GM19463 (cell line): ENCODE results near the gene ZCCHC7.
"Not testable (repeated sequence)": the region's sequence is repeated elsewhere in the genome, so short reads cannot be mapped to it uniquely, and the experiment has no call there.

Experiments used
- ATAC-seq: cut with Tn5 transposase; IDR thresholded peaks from one replicate; pipeline ENCODE4 v1.9.1; 2021; ENCODE audit warnings: mild to moderate bottlenecking, moderate library complexity; ENCODE audit not compliant: unreplicated experiment

ZCCHC7 gene

DNA sequence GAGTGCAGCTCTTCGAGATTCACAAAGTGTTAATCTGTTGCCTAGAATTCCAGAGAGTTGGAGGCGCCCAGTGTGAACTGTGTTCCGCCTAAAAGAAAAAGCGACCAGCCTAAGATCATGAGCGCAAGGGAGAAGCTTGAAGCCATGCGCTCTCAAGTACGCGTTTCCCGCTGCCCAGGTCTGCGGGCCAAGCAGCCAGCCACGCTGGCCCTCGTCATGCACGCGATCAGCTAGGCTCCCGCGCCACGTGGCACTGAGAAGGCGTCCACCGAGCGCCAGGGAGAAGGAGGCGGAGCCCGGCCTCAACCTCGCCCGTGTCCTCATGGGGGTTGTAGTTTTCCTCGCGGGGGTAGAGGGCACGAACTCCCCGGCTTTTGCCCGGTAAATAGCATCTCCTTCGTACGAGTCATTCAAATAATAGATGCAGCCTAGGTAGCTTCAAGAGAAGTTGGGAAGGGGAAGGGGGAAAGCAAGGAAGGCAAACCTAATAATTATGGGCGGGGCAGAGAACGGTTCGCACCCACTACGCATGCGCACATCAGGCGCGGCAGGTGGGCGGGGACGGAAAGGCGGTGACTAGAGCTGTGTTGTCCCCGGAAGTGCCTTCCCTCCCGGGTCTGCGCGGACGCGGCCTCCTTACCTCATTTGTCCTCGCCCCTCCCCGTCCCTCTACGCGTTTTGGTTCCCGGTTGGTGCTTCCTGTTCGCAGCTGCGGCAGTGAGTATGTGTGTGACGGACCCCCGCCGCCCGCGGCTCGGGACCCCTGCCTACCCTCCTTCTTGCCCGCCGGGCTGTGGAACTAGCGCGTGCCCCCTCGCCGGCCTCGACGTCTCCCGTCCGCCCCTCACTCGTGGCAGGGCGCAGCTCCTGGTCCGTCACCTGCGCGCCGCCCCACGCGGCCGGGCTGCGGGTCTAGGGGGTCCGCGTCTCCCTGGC, at the start of gene ZCCHC7:
Gene ZCCHC7, plus strand, starts transcription at position 668 of the 936 bp plus-strand sequence.
- peak; percentile 96 for ATAC-seq

DNA sequence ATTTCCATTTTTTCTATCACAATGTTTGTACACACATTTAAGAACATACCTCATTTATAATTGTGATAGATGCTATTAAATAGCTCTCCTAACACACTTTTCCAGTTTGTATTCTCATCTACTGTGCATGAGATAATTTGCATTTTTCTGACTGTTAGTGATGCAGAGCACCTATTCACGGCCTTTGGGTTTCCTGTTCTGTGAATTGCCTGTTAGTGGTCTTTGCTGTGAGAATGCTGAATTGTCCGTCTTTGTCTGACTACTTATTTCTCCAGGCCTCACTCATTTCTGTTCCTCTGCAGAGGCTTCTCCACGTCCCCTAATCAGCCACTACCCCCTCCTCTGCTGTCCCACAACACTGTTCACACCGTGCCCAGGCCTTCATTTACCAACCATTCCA, 45.6 kb upstream of the ZCCHC7 start:
- ATAC-seq = not testable (repeated sequence)

DNA sequence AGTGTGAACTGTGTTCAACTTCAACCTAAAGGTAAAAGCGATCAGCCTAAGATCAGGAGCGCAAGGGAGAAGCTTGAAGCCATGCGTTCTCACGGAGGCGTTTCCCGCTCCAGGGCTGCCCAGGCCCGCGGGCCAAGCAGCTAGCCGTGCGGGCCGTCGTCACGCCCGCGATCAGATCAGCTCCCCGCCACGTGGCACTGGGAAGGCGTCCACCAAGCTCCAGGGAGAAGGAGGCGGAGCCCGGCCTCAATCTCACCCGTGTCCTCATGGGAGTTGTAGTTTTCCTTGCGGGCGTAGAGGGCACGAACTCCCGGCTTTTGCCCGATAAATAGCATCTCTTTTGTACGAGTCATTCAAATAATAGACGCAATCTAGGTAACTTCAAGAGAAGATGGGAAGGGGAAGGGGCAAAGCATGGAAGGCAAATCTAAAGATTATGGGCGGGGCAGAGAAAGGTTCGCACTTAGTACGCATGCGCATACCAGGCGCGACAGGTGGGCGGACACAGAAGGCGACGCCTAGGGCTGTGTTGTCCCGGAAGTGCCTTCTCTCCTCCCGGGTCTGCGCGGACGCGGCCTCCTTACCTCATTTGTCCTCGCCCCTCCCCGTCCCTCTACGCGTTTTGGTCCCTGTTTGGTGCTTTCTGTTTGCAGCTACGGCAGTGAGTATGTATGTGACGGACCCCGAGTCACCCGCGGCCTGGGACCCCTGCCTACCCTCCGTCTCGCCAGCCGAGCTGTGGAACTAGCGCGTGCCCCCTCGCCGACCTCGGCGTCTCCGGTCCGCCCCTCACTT, 40.8 kb upstream of the ZCCHC7 start:
- ATAC-seq = peak; percentile 90

DNA sequence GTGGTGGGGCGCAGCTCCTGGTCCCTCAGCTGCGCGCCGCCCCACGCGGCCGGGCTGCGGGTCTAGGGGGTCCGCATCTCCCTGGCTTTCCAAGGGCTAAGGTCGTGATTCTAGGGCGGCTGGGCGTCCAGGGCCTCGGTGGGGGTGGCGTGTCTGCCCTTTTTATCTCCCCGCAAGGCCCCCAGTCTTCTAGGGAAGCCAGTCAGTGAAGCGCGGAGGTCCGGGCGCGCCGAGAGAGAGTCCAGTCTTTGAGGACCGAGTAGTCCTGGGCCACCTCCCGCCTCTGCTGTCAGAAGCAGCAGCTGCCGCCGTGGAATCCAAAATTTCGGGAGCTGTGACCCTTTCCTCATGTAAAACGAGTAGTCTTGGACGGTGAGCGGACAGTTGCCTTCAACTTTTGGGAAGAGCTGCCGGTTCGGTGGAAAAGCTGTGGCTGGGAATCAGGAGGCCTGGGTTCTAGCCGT, 40.2 kb upstream of the ZCCHC7 start:
- peak; percentile 9 for ATAC-seq

DNA sequence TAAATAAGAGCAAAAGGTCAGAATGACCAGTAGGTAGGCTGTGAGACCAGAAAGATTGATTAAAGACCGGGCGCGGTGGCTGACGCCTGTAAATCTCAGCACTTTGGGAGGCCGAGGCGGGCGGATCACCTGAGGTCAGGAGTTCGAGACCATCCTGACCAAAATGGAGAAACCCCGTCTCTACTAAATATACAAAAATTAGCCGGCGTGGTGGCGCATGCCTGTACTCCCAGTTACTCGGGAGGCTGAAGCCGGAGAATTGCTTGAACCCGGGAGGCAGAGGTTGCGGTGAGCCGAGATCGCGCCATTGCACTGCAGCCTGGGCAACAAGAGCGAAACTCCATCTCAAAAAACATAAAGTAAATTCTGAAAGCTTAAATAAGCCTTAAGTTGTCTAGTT, 38.9 kb upstream of the ZCCHC7 start:
- ATAC-seq = not testable (repeated sequence)

DNA sequence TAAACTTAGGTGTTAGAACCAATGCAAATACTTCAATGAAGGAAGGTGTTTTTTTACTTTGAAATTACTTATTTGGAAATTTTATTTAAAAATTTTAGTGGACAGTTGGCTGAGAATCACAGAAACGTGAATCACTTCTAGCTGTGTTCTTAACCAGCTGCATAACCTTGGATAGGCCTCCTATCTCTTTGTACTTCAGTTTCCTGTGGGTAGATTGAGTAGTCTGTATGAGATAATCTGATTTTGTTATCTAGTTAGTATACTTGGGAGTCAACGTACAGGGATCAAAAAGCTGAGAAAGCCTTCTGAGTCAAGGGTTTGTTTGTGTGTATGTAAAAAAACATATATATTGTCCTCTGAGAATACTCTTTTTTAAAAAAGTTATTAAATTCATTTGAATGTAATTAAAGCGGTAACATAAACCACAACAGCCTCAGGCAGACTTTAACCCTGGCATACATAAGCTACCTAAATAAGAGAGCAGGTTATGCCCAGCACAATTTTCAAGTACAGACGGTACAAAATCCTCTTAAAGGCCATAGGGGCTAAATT, 38.1 kb upstream of the ZCCHC7 start:
- no peak for ATAC-seq

DNA sequence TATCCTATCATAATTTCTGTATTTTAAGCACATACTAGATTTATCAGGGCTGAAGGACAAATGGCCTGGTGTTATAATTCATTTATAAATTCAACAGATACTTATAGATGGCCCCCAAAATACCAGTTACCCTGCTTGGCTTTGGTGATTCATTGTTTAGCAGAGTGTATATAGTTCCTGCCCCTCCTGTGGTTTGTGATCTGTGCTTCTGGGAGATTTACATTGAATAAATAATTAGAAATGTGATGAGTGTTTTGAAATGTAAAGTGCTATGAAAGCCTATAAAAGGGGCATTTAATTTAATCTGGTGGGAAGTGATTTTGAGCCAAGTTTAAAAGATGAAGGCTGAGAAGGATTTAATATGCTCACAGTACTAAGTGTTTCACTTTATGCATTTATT, 36.7 kb upstream of the ZCCHC7 start:
- ATAC-seq = no peak

DNA sequence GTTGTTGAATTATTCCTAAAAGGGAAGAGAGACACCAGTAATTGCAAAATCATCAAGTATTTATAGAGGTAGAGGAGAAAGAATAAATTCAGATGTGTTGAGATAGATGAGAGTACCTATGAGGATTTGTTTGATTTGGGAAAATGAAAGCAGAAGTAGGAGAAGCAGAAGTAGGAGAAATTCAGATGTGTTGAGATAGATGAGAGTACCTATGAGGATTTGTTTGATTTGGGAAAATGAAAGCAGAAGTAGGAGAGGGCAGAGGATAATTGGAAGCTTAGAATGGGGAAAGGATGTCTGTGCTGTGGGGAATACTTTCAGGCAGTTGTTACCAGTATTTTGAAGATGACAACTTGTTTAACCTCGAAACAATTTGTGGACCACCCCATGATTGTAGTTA, 35.1 kb upstream of the ZCCHC7 start:
- ATAC-seq = no peak

DNA sequence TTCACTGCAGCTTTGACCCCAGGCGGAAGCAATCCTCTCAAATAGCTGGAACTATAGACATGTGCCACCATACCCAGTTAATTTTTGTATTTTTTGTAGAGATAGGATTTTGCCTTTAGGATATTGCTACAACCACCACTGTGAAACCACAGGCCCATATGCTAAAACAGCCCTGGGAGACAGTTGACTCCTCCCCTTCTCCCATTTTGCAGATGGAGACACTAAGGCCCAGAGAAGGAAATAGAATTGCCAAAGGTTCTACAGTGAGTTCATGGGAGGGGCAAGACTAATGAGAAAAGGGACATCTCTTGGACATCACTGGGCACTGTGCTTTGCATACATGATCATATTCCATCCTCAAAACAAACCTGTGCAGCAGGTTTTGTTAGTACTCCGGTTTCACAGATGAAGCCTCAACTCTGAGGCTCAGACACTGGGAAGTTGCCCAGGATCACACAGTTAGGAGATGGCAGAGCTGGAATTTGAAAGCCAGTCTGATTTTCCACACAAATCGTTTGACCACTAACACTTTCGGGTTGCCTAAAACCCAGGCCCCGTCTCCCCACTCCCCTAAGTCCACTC, 27.6 kb upstream of the ZCCHC7 start:
- not testable (repeated sequence) for ATAC-seq

DNA sequence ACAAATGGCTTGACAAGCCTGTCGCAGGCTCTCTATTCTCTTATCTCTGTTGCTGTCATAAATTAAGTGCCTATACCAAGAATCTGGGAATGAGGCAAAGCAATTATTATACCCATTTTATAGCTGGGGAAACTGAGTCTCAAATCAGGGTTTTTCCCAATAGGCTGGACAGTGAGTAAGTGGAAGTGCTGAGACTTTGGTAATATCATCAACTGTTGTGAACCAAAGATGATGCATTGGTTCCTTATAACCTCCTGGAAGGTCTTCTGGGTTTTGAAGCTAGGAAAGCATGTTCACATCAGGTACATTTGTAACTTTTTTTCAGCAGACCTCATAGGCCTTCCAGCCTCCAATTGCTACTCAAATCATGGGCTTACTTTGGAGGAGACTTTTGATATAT, 25.6 kb upstream of the ZCCHC7 start:
- no peak for ATAC-seq

DNA sequence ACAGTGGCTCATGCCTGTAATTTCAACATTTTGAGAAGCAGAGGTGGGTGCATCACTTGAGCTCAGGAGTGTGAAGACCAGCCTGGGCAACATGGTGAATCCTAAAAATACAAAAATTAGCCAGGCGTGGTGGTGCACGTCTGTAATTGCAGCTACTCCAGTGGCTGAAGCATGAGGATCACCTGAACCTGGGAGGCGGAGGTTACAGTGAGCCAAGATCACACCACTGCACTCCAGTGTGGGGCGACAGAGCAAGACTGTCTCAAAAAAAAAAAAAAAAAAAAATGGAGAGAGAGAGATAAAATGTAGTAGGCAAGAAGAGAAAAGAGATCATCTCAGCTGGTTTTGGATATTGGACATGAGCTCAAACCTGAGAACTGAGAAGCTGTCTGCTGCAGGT, 23.7 kb upstream of the ZCCHC7 start:
- ATAC-seq = no peak

DNA sequence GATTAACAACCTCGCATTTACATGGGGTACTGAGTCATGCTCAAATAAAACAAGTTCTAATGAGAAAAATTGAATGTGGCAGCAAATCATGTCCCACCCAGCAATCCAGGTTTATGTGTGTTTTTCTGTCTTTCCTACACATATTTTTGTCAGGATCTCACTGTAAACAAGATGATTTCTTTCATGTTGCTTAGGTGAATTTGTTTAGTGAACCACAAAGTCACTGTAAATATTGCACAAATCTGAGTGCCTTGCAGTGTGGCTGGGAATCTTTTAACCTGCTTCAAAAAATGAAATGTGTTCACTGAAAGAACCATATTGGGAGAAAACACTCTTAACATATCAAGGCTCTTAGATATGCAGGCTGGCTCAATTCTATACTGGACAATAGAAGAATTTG, 23.1 kb upstream of the ZCCHC7 start:
- no peak for ATAC-seq

DNA sequence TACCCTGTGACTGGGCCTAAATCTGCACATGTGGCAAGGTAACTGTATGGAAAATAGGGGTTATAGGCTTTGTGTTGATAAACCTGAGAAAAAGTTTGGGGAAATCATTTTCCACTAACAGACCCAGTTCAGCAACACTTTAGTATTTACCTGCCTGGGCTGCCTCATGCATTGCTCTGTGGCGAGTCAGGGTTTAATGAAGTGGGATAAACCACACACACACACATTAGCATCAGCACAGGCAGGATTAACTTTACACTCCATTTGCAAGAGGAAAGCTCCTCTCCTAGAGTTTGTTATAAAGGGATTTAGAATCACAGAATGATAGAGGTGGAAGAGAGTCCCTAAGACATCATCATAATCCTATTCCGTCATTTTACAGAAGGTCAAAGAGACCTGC, 20.0 kb upstream of the ZCCHC7 start:
- ATAC-seq = no peak

DNA sequence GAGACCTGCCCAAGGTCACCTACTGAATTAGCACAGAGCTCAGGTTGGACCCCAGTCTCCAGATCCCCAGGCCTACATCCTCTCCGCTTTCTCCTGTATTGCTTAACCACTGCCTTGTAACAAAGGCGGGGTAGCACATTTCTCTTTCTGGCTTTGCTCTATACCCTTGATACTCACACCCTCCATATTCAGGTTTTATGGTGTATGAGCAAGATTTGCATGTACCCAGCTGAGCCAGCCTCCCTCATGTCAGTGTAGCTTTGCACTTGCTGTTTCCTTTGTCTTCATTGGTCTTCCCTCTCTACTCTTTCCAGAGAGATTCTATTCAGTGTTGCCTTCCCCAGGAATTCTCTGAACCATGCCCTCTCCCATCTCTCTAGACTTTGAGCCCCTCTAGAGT, 19.6 kb upstream of the ZCCHC7 start:
- ATAC-seq = no peak

DNA sequence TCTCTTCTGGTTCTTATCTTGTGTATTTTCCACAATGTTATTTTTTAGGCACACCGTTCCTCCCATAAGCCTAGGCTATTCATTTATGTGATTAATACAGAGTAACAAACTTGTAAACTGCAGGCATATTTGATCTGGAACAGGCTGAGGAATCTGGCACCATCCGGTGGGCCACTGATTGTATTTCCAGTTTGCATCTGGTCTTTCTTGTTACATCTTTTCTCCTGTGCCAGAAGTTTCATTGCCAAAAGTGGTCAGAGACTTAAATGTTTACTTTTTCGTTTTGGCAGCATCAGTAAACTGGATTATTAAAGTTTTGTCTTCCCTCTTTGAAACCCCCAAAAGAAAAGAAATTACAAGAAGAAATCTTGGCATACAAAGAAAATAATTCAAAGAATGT, 17.9 kb upstream of the ZCCHC7 start:
- no peak for ATAC-seq

DNA sequence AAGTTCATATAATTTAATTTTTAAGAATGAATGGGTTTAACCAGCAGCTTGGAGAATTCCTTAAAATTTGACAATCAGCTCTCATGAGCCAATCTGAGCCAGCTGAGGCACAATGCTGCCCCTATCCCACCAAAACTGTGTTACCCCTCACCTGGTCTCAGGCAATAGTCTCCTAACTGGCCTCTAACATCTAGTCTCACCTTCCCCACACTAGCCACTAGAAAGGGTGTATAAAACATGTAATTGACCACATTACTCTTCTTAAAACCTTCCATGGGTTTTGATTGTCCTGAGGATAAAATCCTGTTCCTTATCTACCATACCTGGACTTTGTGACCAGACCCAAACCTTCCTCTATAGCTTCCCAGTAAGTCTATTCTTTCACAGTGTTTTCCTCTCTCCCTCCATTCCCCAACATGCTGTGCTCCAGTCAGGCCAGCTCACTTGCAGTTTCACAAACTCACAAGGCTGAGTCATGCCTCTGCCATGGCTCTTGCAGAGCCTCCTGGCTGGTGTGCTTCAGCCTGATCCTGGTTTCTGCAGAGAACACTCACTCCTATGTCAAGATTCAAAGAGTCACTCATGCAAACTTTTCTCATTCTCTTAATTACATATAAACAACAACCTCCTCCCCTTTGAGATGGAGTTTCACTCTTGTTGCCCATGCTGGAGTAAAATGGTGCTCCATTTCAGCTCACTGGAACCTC, 16.0 kb upstream of the ZCCHC7 start:
- ATAC-seq = no peak

DNA sequence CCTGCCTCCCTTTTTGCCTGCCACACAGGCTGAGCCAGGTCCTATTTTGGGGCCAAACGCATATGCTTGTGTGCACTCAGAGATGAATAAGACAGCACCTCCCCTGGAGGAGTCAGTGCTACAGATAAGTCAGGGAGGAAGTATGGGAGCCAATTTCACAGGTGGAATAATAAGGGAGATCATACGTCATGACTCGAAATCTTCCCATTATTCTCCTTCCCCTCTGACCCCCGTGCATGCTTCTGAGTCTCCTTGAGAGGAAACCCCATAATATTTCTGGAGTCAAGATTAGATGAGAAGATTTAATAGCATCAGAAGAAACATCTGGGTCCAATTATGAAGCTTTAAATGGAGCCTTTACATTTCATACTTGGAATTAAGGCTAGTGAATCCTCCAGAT, 15.1 kb upstream of the ZCCHC7 start:
- no peak for ATAC-seq

DNA sequence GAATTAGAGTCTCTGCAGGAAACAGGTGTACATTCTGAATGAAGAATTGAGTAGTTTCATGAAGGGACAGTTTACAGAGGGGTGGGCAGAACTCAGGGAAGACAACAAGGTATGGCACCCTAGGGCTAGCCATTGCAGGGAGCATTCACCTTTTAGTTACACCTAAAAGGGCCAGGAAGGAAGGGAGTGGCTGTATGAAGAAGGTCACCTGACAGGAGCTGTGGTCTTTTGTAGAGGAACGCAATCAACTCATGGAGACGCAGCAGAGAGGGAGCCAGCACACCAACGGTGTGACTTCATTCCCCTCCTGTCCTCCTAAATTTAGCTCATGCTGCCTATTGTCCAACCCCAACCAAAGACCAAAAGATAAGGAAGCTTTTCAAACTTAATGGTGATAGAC, 12.7 kb upstream of the ZCCHC7 start:
- ATAC-seq = no peak

DNA sequence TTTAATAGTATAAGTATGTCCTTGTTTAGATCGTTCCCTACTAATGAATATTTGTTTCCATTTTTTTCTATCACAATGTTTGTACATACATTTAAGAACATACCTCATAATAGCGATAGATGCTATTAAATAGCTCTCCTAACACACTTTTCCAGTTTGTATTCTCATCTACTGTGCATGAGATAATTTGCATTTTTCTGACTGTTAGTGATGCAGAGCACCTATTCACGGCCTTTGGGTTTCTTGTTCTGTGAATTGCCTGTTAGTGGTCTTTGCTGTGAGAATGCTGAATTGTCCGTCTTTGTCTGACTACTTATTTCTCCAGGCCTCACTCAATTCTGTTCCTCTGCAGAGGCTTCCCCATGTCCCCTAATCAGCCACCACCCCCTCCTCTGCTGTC, 5.9 kb upstream of the ZCCHC7 start:
- not testable (repeated sequence) for ATAC-seq

DNA sequence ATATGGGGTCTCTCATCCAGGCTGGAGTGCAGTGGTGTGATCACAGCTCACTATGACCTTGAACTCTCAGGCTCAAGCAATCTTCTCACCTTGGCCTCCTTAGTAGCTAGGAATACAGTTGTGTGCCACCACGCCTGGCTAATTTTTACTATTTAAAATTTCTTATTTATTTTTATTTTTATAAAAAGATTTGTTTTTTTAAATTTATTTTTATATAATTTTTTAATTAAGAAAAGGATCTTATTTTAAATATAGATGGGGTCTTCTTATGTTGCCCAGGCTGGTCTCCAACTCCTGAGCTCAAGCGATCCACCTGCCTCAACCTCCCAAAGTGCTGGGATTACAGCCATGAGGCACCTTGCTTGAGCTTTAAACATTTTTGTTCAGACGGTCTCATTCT, 2.4 kb upstream of the ZCCHC7 start:
- ATAC-seq = no peak

DNA sequence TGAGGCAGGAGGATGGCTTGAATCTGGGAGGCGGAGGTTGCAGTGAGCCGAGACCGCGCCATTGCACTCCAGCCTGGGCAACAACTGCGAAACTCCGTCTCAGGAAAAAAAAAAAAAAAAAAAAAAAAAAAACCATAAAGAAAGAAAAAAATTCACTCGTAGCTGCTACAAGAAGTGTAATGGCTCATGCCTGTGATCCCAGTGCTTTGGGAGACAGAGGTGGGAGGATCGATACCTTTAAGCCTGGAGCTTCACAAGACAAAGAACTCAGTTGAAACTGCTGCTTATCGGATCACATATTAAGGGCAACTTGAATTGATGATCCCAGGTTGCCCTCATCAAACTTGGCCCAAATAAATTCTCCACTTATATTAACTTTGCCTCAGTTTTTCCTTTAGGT, 1.0 kb upstream of the ZCCHC7 start:
- ATAC-seq = no peak
